GM19463 (cell line): ENCODE measurements around the gene YARS1.

ENCODE experiments used
- ATAC-seq: cut with Tn5 transposase; IDR thresholded peaks from one replicate; pipeline ENCODE4 v1.9.1; 2021; ENCODE audit warnings: mild to moderate bottlenecking, moderate library complexity; ENCODE audit not compliant: unreplicated experiment

The YARS1 gene

DNA sequence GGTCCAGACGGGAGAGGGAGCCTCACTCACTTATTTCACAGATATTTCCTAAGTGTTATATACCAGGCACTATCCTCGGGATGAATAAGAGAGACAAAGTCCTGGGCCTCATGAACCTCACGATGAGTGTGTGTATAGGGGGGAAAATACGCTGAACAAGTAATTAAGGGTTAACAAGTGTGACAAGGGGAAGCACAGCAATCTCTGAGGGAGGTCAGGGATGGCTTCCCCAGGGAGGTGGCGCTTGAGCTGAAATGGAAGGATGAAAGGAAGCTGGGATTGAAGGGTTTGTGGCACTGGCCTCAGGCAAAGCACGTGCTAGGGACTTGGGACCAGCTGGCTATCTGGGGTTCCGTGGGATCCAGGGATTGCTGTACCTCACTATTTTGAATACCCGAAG, 68.2 kb downstream of the YARS1 start:
- ATAC-seq, result no peak

DNA sequence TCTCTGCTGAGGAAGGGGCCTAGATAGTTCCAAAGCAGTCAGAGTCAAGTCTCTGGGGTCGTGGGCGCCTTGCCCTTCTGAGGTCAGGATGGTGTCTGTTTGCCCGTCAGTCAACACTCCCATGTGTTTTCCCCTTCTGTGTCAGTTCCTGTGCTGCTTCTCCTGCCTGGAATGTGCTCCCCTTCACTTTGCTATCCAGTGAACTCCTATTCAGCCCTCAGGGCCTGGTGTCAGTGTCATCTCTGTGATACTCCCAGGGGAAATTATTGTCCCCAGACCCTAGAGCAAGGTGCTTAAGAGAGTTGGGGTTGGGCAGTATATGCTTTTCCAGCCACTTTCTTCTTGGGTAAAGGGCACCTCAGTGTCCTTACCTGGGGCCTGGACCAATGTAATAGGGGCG, 68.8 kb downstream of the YARS1 start:
- ATAC-seq, result no peak

DNA sequence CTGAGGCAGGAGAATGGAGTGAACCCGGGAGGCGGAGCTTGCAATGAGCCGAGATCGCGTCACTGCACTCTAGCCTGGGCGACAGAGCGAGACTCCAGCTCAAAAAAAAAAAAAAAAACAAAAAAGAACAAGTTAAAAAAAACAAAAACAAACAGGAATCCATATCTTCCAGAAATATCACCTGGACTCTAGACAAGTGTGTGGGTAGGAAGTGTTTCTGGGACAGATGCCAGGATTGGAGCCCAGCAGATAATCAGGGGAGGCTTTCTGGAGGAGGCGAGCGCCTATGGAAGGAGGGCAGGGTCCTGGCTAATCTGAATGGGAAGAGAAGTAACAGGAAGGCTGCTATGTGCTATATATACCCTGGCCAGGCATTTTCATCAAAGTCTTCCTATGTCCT, 71.0 kb downstream of the YARS1 start:
- ATAC-seq, result no peak

DNA sequence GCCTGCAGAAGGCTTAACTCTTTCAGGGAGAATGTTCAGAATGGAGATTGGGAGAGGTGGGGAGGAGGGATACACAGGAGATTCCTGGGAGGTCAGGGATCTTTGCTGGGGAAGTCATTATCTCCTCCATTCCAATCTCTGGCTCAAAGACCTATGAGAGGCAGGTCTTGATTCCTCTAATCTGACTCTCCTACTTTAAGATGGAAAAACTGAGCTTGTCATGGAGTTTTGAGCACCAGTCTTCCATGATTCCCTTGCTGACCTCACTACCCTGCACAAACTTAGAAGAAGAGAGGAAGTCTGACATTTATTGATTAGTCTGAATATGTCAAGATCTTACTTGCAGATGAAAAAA, 73.1 kb downstream of the YARS1 start:
- no peak for ATAC-seq

DNA sequence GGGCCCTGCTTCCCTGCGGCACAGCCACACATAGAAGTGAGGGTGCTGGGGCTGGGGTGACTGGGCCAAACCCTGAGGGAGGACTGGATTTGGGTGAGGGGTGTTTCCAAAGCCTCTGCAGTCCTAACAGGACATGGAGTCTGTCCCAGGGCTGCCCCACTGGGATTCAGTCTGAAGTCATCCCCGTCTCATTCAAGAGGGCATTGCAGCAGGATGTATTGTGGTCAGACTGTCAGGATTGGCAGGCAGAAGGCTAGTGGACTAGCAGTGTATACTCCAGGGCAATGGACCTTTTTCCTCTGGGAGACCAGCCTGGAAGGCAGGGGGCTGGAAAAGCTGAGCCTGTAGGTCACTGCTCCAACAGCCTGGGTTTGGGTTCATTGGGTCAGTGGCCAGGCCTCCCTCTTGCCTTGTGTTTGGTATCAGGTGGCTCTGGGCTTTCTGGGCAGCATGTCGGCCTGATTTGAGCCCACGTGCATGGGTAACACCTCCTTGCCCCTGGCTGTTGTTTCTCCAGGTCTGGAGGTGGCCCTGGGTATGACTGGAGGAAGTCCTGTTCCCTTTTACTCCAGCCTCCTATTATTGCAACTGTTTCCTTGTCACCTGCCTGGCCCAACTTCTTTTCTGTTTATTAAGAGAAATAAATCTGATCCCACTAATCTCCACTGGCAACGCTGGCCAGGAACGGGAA, 73.6 kb downstream of the YARS1 start:
- ATAC-seq, result no peak

DNA sequence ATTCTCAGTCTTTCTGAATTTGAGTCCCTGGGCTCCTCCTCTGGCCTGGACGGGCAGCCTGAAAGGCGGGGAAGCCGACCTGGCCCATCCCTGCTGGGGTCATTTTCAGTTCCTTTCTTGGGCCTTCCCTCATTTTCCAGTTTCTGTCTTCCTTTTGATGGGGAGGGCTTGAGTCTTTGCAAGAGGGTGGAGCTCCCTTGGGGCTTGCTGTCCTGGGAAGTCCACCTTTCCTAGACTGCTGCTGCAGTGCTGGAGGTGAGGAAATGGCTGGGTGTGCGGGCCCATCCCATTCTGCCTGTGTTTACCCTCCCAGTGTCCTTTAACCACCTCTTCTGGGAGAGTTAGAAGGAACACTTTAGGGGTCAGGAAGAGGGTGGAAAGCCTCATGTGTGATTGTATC, 74.2 kb downstream of the YARS1 start:
- ATAC-seq, result no peak

DNA sequence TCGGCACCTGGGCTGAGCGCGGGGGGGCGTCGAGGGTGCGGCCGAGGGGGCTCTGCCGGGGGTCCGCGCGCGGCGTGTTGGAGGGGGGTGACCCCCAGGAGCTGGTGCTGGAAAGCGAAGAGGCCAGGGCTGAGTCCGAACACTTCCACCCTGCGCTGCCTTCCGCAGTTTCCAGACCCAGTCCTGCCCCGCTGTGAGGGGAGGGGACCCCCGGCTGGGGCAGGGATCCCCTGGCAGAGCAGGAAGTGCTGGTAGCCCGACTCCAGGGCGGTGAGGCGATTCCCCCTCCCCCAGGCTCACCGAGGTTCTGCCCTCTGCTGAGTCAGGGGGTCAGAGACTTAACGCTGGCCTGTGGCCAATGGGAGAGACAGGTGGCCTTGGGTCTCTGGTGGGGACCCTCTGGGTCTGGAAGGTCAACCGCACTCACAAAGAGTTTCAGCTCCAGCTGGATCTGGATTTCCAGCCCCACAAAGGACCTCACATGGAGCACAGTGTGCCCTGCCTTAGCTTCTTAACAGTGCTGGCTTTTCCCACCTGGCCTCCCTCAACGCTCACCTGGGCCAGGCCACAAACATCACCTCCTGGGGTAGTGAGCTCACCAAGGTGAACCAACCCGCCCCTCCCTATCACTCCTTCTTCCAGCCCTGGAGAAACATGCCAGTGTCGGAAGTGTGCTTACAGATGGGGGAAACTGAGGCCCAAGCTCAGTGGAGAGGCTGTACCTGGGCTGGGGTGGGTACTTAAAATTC, 74.8 kb downstream of the YARS1 start:
- no peak for ATAC-seq

DNA sequence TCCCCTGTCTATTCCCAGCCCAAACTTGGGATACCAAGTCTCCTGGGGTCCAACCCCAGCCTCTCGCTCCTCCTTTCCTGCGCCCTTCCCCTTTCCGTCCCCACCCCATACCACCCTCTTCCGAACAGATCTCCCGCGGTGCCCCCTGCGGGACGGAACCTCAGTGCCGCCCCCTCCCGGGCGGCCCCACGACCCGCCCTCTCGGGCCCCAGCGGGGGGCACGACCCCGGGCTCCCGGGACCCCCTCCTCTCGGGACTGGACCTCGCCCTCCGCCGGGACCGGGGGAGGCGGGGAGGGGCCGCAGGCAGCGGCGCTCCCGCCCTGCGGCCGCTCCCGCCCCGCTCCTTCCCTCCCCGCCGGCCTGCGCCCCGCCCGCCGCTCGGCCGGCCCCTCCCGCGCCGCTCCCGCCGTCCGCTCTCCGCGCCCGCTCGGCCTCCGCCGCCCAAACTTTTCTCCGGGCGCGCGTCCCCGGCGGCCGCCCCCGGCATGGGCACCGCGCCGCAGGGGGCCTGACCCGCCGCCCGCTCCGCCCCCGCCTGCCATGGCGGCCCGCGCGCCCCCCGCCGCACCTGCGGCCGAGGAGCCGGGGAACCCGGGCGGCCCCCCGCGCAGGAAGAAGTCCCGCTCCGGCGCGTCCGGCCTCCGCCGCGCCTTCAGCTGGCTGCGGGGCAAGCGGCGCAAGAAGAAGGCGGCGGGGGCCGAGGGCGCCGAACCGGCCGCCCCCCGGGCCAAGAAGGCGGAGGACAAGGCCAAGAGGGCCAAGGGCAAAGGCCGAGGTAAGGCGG, 75.6 kb downstream of the YARS1 start:
- ATAC-seq, result no peak

DNA sequence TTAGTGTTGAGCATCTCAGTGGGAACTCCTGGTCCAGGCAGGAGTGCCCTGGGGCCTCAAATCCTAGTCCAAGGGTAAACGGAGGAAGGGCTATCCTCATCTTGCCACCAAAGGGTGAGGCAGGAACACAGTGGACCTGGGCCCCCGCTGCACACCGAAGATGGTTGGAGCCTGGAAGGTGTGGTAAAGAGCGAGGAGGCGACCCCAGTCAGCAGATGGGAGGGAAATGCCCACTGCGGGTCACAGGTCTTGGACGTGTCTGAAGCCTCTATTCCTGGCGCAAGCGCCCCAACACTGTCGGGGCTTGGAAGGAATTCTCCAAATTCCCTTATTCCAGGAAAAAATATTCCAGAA, 76.1 kb downstream of the YARS1 start:
- no peak for ATAC-seq

DNA sequence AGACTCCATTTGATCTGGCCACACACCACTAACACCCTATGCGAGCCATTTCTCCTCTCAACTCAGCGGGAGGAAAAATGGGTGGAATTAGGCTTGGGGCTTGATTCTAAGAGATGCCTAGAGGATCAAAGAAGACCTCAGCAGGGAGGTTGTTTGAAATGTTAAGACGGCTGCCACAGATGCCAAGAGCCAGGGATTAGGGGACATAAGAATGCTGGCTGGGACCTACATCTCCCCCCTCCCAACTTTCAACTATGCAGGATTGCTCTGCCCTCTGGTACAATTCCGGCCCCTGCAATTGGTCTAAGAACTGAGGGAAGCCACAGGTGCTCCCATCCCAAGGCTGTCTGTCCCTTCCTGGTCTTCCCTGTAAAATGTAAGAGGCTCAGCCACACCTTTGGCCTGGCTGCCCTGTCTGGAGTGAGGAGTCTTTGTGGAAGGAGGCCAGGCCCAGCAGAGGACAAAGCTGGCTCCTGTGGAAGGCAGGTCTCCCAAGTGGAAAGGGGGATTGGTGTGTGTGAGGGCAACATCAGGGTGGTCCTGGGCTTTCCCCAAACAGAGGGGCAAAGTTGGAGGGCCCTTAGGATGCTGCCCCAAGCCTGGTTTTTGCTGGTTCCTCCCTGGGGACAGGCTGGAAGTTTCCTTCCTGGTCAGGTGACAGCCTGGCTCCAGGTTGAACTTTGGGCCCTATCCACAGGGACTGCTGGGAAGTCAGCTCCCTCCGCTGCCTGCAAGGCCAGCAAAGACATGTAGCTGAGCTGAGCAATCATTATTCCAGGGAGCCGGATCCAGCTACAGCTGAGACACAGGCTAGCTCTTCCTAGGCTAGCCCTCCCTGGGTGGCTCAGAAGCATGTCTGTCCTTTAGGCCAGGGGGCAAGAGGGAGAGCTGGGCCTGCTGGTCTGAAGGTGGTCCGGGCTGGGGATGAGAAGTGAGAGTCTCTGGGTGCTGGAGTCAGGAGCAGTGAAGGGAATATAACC, 80.1 kb downstream of the YARS1 start:
- ATAC-seq, result no peak

DNA sequence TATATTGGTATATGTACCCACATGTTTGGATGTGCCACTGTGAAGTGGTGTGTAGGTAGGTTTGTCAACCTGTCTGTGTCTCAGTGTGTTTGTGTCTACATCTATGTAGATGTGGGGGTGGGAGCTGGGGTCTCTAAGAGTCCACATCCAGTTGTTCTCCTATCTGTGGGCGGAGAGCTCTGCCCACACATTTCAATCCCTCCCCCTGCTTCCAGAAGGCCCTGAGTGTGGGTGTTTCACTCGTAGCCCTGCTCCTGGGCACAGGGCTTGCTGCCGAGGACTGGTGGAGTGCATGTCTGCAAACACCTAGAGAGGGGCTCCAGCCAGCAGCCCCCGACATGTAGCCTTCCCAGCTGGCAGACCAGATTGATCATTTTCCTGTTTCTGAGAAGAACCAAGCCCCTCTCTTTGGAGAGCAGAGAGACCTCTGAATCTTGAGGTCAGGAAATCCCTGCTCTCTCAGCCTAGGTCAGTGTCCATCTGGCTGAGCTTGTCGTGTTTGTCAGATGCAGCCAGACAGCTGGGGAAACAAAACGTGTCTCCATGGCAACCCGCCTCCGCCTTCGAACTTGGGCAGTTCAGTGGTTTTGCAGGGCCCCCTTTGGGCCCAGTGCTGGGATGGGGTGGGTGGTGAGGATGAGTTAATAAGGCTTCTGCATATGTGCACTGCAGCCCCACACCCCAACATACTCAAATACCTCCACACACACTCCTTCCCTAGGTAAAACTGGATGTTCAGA, 83.4 kb downstream of the YARS1 start:
- ATAC-seq, result no peak

DNA sequence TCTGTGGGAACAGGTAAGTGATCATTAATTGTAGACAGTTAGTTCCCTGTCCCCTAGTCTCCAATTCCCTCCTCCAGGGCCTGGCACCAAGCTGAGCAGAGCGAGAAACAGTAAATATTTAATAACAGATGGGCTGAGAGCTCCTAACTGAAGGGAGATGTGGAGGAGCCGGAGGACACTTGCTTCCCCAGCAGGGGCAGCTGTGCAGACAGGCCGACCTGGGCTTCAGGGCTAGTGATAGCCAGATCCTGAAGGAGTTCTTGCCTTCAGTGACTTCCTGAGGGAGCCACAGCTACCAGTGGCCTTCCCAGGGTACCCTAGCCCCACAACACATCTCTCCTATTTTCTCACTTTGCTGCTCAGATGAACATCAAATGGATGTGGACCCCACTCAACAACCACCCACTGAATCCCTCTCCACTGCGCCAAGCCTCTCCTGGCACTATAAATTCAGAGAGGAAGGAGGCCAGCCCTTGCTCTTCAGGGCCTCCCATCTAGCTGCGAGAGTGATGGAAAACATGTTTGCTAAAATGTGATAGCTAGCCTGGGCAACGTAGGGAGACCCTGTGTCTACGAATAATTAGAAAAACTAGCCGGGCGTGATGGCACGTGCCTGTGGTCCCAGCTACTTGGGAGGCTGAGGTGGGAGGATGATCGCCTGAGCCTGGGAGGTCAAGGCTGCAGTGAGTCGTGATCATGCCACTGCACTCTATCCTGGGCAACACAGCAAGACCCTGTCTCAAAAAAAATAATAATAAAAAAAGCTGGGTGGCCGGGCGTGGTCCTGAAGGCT, 87.7 kb downstream of the YARS1 start:
- no peak for ATAC-seq

DNA sequence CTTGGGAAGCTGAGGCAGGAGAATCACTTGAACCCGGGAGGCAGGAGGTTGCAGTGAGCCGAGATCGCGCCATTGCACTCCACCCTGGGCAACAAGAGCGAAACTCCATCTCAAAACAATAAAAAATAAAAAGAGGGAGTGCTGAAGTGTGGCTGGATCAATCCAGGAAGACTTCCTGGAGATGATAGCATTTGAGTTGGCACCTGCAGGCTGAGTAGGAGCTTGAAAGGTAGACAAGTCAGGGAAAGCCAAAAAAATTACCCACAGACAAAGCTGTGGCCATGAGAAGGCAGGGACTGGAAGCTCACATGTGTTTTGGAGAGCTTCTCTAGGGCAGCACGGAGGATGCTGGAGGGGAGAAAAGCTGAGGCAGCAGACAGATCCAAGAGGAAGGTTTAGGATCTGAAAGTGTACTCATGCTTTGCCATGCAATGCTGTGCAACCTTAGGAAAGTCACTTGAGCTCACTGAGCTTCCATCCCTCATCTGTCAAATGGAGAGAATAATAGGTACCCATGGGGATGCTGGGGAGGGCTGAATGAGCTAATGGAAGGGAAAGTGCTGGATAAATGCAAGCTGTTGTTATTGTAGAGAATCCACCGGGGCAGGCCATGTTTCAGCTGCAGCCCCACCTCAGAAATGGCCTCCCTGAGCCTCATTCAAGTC, 88.6 kb downstream of the YARS1 start:
- ATAC-seq, result no peak

DNA sequence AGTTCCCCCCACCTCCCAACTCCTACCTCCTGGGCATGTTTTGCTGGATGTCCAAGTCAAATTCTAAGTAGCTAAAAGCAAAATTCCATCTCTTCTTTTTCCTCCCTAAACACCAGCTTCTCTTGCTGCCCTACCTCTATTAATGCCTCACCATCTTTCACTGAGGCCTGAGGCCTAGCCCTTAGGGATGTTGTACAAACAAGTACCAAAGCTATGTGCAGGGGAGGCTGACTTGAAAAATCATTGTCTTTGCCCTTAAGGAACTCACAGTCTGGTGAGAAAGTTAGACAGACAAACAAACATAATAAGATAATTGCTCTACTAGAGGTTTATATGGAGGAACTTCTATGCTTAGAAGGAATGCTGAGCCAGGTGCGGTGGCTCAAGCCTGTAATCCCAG, 89.3 kb downstream of the YARS1 start:
- ATAC-seq, result no peak

DNA sequence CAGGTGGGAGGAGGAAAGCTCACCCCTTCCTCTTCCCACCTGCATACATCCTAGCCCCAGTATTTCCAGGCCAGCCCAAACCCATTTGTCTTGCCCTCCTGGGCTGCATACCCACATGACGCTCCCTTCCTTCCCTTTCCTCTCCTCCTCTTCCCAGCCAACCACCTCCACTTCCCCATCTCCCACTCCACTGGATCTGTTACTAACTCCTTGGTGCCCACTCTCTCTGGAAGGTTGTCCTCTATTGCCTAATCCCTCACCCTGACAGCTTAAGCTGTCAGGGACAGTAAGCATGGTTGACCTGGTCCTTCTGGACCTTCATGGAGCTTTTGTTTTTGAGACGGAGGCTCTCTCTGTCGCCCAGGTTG, 91.6 kb downstream of the YARS1 start:
- no peak for ATAC-seq
